ENCODE data around the gene C11orf86. TPM values are rescaled to one million over a fixed set of nuclear protein-coding genes. Genes with fewer than 3 reads are reported as not detected.

Gene C11orf86
- total RNA-seq, 1 experiment from 2014 or later = 0.28 TPM

GRCh38 chr11:66985508-66986177 is 10.5 kb downstream of the C11orf86 start:
- Histone ChIP-seq H3K27ac (ENCODE audit: low read length) (no peak overlapping the region), H3K36me3 (ENCODE audit: control insufficient read depth, insufficient read depth, low read length) (no peaks in the 10 kb centered on the region), H3K4me3 (ENCODE audit: low read depth in 2 of 2, low read length in 2 of 2) (no peak overlapping the region), H3K4me1 (ENCODE audit: control insufficient read depth, insufficient read depth, low read length) (peaks cover 8% of the 10 kb centered on the region), H3K27me3 (ENCODE audit: control insufficient read depth, insufficient read depth, low read length) (no peaks in the 10 kb centered on the region), H3K9me3 (ENCODE audit: control insufficient read depth, insufficient read depth, low read depth, low read length) (no peaks in the 10 kb centered on the region)
- no TSS peak for BruUV-seq (replicated peaks)
- in situ Hi-C loops (cut with HindIII; ENCODE audit: low pct_unique_long_range_greater_than_20kb, low sequenced_read_pairs) = no loop called here
- ATAC-seq = no peak
- no peak for TF ChIP-seq POLR2AphosphoS5 (IDR thresholded peaks at IDR 0.05; ENCODE audit: low read depth, low read length)
- TF ChIP-seq, protein P1, sequence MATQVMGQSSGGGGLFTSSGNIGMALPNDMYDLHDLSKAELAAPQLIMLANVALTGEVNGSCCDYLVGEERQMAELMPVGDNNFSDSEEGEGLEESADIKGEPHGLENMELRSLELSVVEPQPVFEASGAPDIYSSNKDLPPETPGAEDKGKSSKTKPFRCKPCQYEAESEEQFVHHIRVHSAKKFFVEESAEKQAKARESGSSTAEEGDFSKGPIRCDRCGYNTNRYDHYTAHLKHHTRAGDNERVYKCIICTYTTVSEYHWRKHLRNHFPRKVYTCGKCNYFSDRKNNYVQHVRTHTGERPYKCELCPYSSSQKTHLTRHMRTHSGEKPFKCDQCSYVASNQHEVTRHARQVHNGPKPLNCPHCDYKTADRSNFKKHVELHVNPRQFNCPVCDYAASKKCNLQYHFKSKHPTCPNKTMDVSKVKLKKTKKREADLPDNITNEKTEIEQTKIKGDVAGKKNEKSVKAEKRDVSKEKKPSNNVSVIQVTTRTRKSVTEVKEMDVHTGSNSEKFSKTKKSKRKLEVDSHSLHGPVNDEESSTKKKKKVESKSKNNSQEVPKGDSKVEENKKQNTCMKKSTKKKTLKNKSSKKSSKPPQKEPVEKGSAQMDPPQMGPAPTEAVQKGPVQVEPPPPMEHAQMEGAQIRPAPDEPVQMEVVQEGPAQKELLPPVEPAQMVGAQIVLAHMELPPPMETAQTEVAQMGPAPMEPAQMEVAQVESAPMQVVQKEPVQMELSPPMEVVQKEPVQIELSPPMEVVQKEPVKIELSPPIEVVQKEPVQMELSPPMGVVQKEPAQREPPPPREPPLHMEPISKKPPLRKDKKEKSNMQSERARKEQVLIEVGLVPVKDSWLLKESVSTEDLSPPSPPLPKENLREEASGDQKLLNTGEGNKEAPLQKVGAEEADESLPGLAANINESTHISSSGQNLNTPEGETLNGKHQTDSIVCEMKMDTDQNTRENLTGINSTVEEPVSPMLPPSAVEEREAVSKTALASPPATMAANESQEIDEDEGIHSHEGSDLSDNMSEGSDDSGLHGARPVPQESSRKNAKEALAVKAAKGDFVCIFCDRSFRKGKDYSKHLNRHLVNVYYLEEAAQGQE (IDR thresholded peaks at IDR 0.05; ENCODE audit: insufficient read depth in 1 of 2, low read depth in 2 of 2, low read length in 1 of 2) = no peak
- TF ChIP-seq TCF7L2 (IDR thresholded peaks at IDR 0.05; ENCODE audit: low read depth, low read length) = no peak
- no peak for TF ChIP-seq SIN3A (IDR thresholded peaks at IDR 0.05; ENCODE audit: borderline replicate concordance, insufficient read depth, low read depth, low read length)
- TF ChIP-seq, protein P2, sequence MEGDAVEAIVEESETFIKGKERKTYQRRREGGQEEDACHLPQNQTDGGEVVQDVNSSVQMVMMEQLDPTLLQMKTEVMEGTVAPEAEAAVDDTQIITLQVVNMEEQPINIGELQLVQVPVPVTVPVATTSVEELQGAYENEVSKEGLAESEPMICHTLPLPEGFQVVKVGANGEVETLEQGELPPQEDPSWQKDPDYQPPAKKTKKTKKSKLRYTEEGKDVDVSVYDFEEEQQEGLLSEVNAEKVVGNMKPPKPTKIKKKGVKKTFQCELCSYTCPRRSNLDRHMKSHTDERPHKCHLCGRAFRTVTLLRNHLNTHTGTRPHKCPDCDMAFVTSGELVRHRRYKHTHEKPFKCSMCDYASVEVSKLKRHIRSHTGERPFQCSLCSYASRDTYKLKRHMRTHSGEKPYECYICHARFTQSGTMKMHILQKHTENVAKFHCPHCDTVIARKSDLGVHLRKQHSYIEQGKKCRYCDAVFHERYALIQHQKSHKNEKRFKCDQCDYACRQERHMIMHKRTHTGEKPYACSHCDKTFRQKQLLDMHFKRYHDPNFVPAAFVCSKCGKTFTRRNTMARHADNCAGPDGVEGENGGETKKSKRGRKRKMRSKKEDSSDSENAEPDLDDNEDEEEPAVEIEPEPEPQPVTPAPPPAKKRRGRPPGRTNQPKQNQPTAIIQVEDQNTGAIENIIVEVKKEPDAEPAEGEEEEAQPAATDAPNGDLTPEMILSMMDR (IDR thresholded peaks at IDR 0.05) = no peak
- no peak for DNase-seq (ENCODE audit: low read depth, low spot score)
- CTCF ChIA-PET = interaction anchor here (0.6 kb wide), 1 partner anchor 124 kb away, joined by 3 read pairs; no protein-coding TSS in a partner anchor
- intact Hi-C loops (cut with micrococcal nuclease; ENCODE audit: unreplicated experiment) = no loop called here
- POLR2A ChIA-PET = no interaction called here

DNA sequence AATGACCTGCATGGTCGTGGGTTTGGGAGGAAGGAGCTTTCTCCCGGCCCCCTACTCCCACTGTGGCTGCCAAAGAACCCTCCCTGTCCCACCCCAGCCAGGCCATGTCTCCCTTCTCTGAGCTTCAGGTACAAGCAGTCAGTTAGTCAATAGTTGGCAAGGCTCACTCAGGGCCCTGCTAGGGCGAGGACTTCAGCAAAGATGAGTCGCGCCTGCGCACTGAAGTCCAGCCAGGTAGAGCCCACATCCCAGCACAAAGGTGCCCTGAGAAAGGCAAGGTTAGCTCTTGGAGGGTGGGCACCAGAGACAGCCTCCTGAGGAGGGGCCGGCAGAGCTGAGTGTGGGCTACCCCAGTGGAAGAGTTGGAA is 11.1 kb downstream of the C11orf86 start:
- no peak for DNase-seq (ENCODE audit: low read depth, low spot score)

More for the DNA sequence above, 11.1 kb downstream of the C11orf86 start:
- ATAC-seq = no peak
- Histone ChIP-seq H3K9me3 (ENCODE audit: control insufficient read depth, insufficient read depth, low read depth, low read length) (no peaks in the 10 kb centered on the region), H3K36me3 (ENCODE audit: control insufficient read depth, insufficient read depth, low read length) (no peaks in the 10 kb centered on the region), H3K4me1 (ENCODE audit: control insufficient read depth, insufficient read depth, low read length) (peaks cover 8% of the 10 kb centered on the region), H3K27me3 (ENCODE audit: control insufficient read depth, insufficient read depth, low read length) (no peaks in the 10 kb centered on the region), H3K27ac (ENCODE audit: low read length) (no peak overlapping the region), H3K4me3 (ENCODE audit: low read depth in 2 of 2, low read length in 2 of 2) (no peak overlapping the region)
- TF ChIP-seq, protein P2 (IDR thresholded peaks at IDR 0.05) = no peak
- TF ChIP-seq TCF7L2 (IDR thresholded peaks at IDR 0.05; ENCODE audit: low read depth, low read length) = no peak
- TF ChIP-seq SIN3A (IDR thresholded peaks at IDR 0.05; ENCODE audit: borderline replicate concordance, insufficient read depth, low read depth, low read length) = no peak
- TF ChIP-seq, protein P1 (IDR thresholded peaks at IDR 0.05; ENCODE audit: insufficient read depth in 1 of 2, low read depth in 2 of 2, low read length in 1 of 2) = no peak
- TF ChIP-seq POLR2AphosphoS5 (IDR thresholded peaks at IDR 0.05; ENCODE audit: low read depth, low read length) = no peak
- in situ Hi-C loops (cut with HindIII; ENCODE audit: low pct_unique_long_range_greater_than_20kb, low sequenced_read_pairs) (no loop called here), intact Hi-C loops (cut with micrococcal nuclease; ENCODE audit: unreplicated experiment) (no loop called here)
- ChIA-PET CTCF (interaction anchor here (0.9 kb wide), 1 partner anchor 68 kb away, joined by 3 read pairs; no protein-coding TSS in a partner anchor), POLR2A (no interaction called here)
- no TSS peak for BruUV-seq (replicated peaks)
